ENCODE data around the gene GPR17. TPM values are rescaled to one million over a fixed set of nuclear protein-coding genes. Genes with fewer than 3 reads are reported as not detected.
A peak's percentile ranks its signal among the peaks of the same experiment; 100 is the strongest.

The GPR17 gene, protein sequence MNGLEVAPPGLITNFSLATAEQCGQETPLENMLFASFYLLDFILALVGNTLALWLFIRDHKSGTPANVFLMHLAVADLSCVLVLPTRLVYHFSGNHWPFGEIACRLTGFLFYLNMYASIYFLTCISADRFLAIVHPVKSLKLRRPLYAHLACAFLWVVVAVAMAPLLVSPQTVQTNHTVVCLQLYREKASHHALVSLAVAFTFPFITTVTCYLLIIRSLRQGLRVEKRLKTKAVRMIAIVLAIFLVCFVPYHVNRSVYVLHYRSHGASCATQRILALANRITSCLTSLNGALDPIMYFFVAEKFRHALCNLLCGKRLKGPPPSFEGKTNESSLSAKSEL
- total RNA-seq (under 1 TPM in 6 of 10 donors, not detected in 4; 0.22 to 0.59 (median 0.46) TPM), polyA plus RNA-seq (10 to 100 TPM in 1 of 2 donors, under 1 TPM in 1; 0.28 to 16.5 TPM)
- long read RNA-seq, donor 1 = 0 reads
- long read RNA-seq, donor 2, partial matches to known transcripts = 0 of 2 reads
- long read RNA-seq, donor 2, other reads (novel, unspliced or antisense) = 2 of 2 reads
- long read RNA-seq, donor 3 = 0 reads

DNA sequence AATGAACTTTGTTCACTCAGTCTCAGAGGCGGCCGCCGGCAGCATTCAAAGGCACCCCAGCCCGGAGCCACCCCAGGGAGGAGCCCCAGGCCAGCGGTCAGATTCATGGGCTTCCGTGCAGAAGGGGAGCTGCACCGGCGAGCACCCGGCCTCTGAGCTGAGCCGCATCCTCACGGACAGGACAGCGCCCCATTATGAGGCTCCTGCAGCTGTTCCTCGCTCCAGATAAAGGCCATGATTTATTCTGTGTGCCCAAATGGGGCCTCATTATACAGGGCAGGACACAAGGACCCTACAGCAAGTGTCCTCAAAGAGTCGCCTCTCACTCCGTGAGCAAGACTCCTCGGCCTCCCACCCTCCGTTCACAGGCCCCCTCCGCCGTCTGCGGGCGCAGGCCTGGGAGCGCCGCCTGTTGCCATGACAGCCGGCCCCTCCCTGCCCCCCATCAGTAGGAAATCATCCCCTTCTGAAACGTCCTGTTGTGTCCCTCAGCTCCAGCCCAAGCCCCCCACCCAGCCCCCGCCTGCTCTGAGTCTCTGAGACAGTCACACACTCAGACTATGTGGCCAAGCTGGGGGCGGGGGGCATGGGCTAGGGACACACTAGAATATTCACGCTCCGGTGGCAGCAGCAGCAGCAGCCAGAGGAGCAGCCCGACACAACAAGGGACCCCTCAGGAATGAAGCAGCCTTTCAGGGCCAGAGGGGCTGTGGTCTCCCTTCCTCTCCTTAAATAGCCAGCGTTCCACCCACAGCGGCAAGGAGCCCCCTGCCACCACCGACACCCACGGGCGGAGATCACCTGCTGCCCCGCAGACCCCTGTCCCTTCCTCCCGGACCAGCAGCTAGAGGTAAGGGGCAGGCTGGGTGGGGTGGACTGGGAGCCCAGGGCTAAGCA, at the start of gene GPR17:
TSS of gene GPR17 (plus strand) at position 759 of the 897 bp plus-strand sequence. CDS start 4,583 bp downstream, outside the sequence.
- peaks cover 0 to 53% (median 0%) of the 10 kb centered on the region in 9 donors for H3K36me3 ChIP-seq
- DNase-seq = peak in 1 of 2 donors; percentile 14

DNA sequence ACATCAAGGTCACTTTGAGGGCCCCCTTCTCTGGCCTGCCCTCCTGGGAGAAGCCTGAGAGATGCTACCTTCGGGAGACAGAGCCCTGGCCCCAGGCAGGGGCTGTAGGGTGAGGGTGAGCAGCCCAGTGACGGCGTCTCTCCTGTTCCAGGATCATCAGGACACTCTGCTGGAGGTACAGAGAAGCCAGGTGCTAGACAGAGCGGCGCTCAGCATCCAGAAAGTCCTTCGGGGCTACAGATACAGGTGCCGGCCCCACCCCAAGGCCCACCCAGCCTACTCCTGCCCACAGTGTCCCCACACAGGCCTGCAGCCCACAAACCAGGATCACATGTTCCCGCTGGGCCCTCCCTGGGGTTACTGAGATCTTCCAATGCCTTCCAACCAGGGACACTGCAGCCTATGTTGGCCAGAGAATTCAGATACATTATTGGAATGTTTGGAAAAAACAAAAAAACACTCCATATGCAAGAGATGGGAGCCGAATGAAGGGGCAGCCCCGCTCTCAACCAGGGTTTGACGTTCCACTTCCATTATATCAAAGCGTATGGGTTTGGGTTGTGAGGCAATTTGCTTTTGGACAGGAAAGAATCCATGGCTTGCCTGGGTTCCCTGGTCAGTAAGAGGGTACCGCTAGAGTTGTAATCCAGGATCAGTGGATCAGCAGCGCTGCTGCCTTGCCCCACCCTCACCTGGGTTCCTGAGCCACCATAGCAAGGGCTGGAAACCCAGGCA, 49.5 kb upstream of the GPR17 start:
- 96 to 97% methylated on average over 14 of the region's 14 CpGs for WGBS, 2 donors
- peaks cover 0 to 5% (median 0%) of the 10 kb centered on the region in 11 donors for H3K9me3 ChIP-seq
- H3K4me1 ChIP-seq = peaks cover 0 to 1% (median 0%) of the 10 kb centered on the region in 9 donors
- DNase-seq = no peak
- H3K27ac ChIP-seq = no peak overlapping the region
- no peak overlapping the region for H3K4me3 ChIP-seq
- TF ChIP-seq CTCF (IDR thresholded peaks at IDR 0.05) = no peak
- H3K36me3 ChIP-seq = no peaks in the 10 kb centered on the region
- intact Hi-C loops (cut with DNase I) = loop anchor here in 1 of 10 donors (10.0 kb wide), 1 partner anchor 98 kb away; no protein-coding TSS in a partner anchor
- ATAC-seq = no peak
- H3K27me3 ChIP-seq = no peaks in the 10 kb centered on the region

More for the DNA sequence above, at the start of gene GPR17:
- Histone ChIP-seq H3K27ac (peak within 1 kb of the TSS; percentile 40 to 95 (median 74)), H3K4me3 (no peak within 1 kb of the TSS), H3K9me3 (no peaks in the 10 kb centered on the region), H3K4me1 (peaks cover 43 to 97% (median 76%) of the 10 kb centered on the region in 9 donors), H3K27me3 (no peaks in the 10 kb centered on the region)
- intact Hi-C loops (cut with DNase I) = loop anchor here in 4 of 10 donors (5.0 to 10.0 kb wide), 3 partner anchors 49 to 121 kb away; partner anchors contain the start of gene IWS1 (in 1 of the 4)
- ATAC-seq = no peak
- no peak for TF ChIP-seq CTCF (IDR thresholded peaks at IDR 0.05)
- WGBS, 2 donors = 84 to 90% methylated on average over 37 of the region's 37 CpGs

DNA sequence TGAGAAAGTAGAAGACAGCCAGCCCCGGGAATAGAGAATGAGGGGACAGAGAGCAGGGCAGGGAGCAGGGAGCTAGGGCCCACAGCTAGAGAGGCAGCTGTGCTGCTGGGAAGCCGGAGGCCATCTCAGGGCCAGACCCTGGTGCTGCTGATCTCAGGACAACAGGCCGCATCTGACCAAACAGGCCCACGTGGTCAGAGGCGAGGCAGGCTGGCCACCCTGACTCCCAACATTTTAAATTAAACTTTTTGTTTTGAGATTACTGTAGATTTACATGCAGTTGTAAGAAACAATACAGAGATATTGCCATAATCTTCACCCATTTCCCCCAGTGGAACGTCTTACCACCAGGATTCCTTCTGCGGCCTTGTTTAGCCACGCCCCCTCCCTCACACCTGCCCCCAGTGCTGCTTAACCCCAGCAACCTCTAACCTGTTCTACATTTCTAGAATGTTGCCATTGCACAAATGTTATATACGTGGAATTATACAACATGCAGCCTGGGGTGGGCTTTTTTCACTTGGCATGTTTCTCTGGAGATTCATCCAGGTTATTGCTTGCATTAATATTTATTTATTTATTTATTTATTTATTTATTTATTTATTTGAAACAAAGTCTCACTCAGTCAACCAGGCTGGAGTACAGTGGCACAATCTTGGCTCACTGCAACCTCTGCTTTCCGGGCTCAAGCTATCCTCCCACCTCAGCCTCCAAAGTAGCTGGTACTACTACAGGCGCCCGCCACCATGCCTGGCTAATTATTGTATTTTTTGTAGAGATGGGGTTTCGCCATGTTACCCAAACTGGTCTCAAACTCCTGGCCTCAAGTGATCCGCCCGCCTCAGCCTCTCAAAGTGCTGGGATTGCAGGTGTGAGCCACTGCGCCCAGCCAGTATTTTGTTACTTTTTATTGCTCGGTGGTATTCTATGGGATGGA, 48.6 kb upstream of the GPR17 start:
- H3K27me3 ChIP-seq = no peaks in the 10 kb centered on the region
- TF ChIP-seq CTCF (IDR thresholded peaks at IDR 0.05) = no peak
- H3K4me1 ChIP-seq = no peaks in the 10 kb centered on the region
- ATAC-seq (no peak), DNase-seq (no peak)
- no peaks in the 10 kb centered on the region for H3K36me3 ChIP-seq
- WGBS, 2 donors = 88 to 89% methylated on average over 17 of the region's 17 CpGs
- intact Hi-C loops (cut with DNase I) = loop anchor here in 1 of 10 donors (10.0 kb wide), 1 partner anchor 97 kb away; no protein-coding TSS in a partner anchor
- H3K4me3 ChIP-seq = no peak overlapping the region
- peaks cover 0 to 5% (median 0%) of the 10 kb centered on the region in 11 donors for H3K9me3 ChIP-seq
- H3K27ac ChIP-seq = no peak overlapping the region
